HG02798 (cell line): Measurements from ENCODE around the gene CTSH.
"Not testable (repeated sequence)": the region's sequence is repeated elsewhere in the genome, so short reads cannot be mapped to it uniquely, and the experiment has no call there.

ENCODE experiments used
- ATAC-seq: cut with Tn5 transposase; IDR thresholded peaks from one replicate; pipeline ENCODE4 v1.9.1; 2021; ENCODE audit warnings: mild to moderate bottlenecking; ENCODE audit not compliant: unreplicated experiment, poor library complexity

Gene CTSH

DNA sequence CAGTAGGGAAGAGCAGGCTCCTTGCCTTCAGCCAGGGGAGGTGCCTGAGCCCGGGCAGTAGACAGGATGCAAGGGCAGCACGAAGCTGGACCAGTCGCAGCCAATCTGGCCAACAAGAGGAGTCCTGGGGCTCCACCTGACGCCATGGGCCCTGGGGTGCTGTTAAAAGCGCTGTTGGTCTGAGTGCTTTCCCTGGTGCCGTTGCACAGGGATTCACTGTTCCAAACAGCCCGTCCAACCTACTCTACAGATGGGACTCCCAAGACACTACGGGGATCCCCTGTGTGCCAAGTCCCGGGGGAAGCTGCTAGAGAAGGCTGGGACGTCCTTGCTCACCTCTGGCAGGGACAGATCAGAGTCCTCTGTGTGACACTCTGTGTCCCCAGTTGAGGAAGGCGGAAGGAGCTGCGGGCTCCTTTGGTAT, 632 bp downstream of the CTSH start:
- peak; percentile 6 for ATAC-seq

- ATAC-seq, result no peak
Measured at GRCh38 chr15:78943692-78944091, 1.2 kb downstream of the CTSH start.

GRCh38 chr15:78942741-78943140, 2.1 kb downstream of the CTSH start:
- no peak for ATAC-seq

- ATAC-seq, result peak; percentile 62
Measured at GRCh38 chr15:78938658-78939488, 6.0 kb downstream of the CTSH start.

DNA sequence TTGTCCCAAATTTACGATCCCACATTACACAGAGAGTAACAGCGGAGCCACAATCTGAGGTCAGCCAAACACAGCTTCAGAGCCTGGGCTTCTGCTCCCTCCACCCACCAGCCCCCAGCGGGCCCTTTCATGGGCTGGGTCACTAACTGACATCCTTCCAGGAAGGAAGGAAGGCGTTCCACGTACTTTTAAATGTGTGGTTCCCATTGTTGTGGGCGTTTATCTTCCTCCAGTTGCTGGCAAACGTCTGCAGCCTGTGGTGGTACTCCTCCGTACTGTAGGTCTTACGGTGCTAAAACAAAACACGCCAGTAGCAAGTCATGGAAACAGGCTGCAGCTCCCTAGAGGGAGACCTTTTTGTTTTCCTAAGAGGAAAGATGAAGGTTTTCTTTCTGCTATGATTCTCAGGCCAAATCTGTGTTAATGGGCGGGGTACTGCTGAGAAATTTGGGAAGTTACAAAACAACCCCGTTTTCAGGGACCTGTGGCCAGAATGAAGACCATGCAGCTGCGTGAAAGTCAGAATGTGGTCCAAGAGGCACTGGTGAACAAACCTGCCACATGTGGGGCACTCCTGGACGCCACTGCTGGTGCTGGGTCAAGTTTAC, 7.6 kb downstream of the CTSH start:
- ATAC-seq, result no peak

GRCh38 chr15:78934655-78935023, 10.2 kb downstream of the CTSH start:
- no peak for ATAC-seq

DNA sequence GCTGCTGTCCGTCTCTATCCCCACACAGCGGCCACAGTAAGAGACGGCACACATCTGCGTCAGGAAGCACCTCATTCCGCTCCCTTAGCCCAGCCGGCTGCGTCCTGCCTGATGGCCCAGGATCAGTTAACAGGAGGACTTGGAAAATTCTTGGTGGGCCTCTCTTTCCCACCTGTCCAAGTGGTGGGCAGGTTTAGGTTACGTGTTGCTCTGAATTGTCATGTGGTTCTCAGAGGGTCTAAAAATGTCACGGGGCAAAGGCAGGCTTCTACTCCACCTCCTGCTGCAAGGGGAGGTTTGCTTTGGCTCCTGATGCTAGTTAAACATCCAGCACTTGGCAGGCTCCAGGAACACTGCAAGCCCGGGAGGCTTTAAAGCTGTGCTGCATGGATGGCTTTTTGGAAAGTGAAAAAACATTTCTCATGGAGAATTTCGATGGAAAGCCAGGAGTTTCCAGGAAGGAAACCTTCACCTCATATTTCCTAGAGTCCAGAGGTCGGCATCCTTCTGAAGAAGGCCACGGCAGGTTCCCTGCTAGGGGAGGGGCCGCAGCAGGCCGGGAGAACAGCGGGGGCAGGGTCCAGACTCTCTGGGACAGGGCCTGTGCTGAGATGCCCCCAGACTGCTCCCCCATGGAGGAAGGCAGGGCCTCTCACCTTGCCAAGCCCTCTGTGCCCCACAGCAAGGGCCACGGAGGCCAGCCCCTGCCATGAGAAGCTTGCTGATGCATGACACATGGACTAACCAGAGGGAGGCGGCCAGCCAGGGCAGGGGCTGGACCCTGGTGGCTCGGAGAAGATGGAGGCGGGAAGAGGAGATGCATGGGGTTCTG, 10.8 kb downstream of the CTSH start:
- no peak for ATAC-seq

GRCh38 chr15:78933187-78933822, 11.5 kb downstream of the CTSH start:
- no peak for ATAC-seq

DNA sequence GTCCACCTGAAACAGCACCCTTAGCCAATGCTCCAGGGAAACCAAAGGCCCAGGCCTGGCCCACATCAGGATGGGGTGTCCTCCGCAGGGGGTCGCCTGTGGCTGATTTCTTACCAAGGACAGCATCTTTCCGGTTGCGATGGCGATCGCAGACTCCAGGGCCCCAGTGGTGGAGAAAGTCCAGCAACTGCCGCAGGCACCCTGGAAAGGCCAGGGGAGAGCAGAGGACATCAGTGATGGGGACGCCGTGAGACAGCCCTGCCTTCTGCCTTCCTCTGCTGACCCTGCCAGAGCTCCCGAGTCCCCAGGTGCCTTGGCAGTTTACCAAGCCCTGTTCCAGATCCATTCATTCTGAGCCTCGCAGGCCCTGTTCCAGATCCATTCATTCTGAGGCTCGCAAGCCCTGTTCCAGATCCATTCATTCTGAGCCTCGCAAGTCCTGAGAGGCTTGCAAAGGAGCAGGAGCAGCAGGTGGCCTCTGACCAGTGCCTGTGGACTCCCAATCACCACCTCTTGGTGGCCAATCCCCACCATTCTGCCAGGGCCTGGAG, 12.5 kb downstream of the CTSH start:
- ATAC-seq, result no peak

GRCh38 chr15:78931439-78932257, 13.2 kb downstream of the CTSH start:
- no peak for ATAC-seq

DNA sequence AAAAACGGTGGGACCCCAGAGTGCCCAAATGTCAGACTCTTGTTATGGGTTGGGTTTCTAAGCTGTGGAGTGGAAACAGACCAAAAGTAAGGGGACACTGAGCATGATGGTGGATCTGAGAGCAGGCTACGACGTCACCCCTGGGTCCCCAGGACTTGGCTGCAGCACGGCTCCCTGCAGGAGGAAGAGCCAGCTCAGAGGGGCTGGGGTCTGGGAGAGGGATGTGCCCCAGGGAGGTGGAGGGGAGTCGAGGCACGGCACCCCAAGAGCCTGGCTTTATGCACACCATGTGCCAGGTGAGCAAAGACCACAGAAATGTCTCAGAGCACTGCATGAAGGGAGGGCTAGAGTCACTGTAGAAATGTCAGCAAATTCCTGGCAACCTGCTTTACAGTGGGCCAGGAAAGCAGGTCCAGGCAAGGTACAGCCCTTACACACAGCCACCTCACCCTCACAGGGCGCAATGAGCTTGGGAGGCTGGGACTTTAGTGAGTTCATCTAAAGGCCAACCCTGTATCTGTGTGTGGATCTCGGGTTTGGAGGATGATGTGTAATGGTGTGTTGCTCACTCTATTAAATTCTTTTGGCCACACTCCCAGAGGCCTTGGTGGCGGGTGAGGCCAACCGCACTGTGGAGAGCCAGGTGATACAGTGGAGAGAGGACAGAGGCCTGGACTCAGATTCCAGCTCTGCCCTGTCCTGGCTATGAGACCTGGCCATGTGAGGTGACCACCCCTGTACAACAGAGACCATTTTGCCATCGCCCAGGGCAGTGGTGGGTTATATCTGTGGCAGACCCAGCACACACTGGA, 14.1 kb downstream of the CTSH start:
- ATAC-seq, result no peak

- no peak for ATAC-seq
Measured at GRCh38 chr15:78929536-78930264, 15.1 kb downstream of the CTSH start.

DNA sequence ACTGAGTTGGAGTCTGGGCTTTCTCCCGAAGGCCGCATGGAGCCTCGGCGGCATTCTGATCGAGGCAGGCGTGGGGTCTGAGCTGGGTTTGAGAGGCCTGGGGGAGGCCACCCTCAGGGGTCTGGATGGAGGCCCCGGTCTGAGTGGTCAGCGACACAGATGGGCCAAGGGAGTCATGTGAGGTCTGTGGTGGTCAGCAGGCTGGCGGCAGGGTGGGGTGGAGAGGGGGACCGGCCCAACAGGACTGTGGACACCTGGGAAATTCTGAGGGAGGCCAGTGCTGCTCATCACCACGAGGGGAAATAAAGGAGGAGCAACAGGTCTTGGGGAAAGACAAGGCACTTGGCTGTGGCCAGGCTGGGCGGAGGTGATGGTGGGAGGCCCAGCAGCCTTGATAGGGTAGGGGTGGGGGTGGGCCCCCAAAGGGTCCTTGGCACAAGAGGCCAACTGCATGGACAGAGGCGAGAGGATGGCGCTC, 16.2 kb downstream of the CTSH start:
- ATAC-seq, result no peak

GRCh38 chr15:78928176-78928575, 16.7 kb downstream of the CTSH start:
- ATAC-seq, result not testable (repeated sequence)

- no peak for ATAC-seq
Measured at GRCh38 chr15:78927077-78927790, 17.6 kb downstream of the CTSH start.

GRCh38 chr15:78925956-78926743, 18.7 kb downstream of the CTSH start:
- no peak for ATAC-seq
